Measurements from ENCODE around the gene STK17A.

GRCh38 chr7:43535031-43535451 lies 47.9 kb upstream of the STK17A start:
- TF ChIP-seq CTCF (tag by site-specific recombination; IDR thresholded peaks at IDR 0.05): no peak
- TF ChIP-seq ZNF133 (tag by site-specific recombination; IDR thresholded peaks at IDR 0.05): no peak
- no peak for TF ChIP-seq HIC1 (tag by site-specific recombination; IDR thresholded peaks at IDR 0.05)
- no peak for TF ChIP-seq ZNF670 (tag by site-specific recombination; IDR thresholded peaks at IDR 0.05; ENCODE audit: low read depth)
- no peak for TF ChIP-seq PBX3 (CRISPR knock-in tag; IDR thresholded peaks at IDR 0.05)
- TF ChIP-seq ZNF677 (tag by site-specific recombination; IDR thresholded peaks at IDR 0.05): no peak
